Measurements from ENCODE around the gene KRTAP9-4. TPM values are rescaled to one million over a fixed set of nuclear protein-coding genes. Genes with fewer than 3 reads are reported as not detected.
"Not testable (repeated sequence)": the region's sequence is repeated elsewhere in the genome, so short reads cannot be mapped to it uniquely, and the experiment has no call there.

Gene KRTAP9-4
- not detected in 2 replicates for polyA plus RNA-seq (2011; rRNA removed)
- not detected in 2 replicates for polyA minus RNA-seq (2011; rRNA and poly(A)+ RNA removed)

DNA sequence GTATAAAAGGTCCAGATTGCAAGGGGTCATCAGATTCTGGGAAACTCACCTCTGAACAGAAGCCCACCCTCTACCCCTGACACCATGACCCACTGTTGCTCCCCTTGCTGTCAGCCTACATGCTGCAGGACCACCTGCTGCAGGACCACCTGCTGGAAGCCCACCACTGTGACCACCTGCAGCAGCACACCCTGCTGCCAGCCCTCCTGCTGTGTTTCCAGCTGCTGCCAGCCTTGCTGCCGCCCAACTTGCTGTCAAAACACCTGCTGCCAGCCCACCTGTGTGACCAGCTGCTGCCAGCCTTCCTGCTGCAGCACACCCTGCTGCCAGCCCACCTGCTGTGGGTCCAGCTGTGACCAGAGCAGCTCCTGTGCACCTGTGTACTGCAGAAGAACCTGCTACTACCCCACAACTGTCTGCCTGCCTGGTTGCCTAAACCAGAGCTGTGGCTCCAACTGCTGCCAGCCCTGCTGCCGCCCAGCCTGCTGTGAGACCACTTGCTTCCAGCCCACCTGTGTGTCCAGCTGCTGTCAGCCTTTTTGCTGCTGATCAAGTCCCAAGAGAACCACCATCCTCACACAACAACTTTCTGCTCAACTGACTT, at the start of gene KRTAP9-4:
TSS of gene KRTAP9-4 (plus strand) at position 51 of the 604 bp plus-strand sequence. CDS start at position 85, 34 bp downstream.
- POLR2A ChIA-PET; H3K36me3 ChIP-seq (ENCODE audit: control insufficient read depth, insufficient read depth, low read length); DNase-seq (ENCODE audit: low read depth); H3K27me3 ChIP-seq (ENCODE audit: control insufficient read depth, insufficient read depth, low read length); H3K4me3 ChIP-seq (ENCODE audit: low read depth, low read length): not testable (repeated sequence)
- CTCF ChIA-PET: interaction anchor here (1.0 kb wide), 1 partner anchor 14 kb away, joined by 3 read pairs; no protein-coding TSS in a partner anchor

- no peaks in the 10 kb centered on the region for H3K27me3 ChIP-seq (ENCODE audit: control insufficient read depth, insufficient read depth, low read length)
- ChIA-PET CTCF (interaction anchor here (1.1 kb wide), 1 partner anchor 110 kb away, joined by 3 read pairs; no protein-coding TSS in a partner anchor), POLR2A (interaction anchor here (0.5 kb wide), 1 partner anchor 78 kb away, joined by 3 read pairs; no protein-coding TSS in a partner anchor)
- DNase-seq (ENCODE audit: low read depth): peak; percentile 52
- no peak overlapping the region for H3K4me3 ChIP-seq (ENCODE audit: low read depth, low read length)
- no peak for TF ChIP-seq CTCF (IDR thresholded peaks at IDR 0.05; ENCODE audit: insufficient read depth, low read depth, low read length)
- H3K36me3 ChIP-seq (ENCODE audit: control insufficient read depth, insufficient read depth, low read length): no peaks in the 10 kb centered on the region
These were observed 37.5 kb upstream of the KRTAP9-4 start for GRCh38 chr17:41211845-41212466.

DNA sequence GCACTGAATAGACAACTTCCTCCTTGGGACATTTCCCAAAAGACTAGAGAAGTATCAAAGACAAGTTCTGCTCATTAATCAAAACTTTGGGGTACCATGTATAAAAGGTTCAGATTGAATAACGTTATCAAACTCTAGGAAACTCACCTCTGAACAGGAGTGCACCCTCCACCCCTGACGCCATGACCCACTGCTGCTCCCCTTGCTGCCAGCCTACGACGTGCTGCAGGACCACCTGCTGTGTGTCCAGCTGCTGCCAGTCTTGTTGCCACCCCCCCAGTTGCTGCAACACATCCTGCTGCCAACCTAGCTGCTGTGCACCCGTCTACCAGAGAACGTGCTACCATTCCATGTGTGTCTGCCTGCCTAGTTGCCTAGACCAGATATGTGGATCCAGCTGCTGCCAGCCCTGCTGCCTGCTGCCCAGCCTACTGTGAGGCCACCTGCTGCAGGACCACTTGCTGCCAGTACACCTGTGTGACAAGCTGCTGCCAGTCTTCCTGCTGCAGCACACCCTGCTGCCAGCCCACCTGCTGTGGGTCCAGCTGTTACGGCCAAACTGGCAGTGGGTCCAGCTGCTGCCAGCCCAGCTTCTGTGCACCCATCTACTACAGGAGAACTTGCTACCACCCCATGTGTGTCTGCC, 36.8 kb upstream of the KRTAP9-4 start:
- no peak for DNase-seq (ENCODE audit: low read depth)
- Histone ChIP-seq H3K36me3 (ENCODE audit: control insufficient read depth, insufficient read depth, low read length) (no peaks in the 10 kb centered on the region), H3K4me3 (ENCODE audit: low read depth, low read length) (no peak overlapping the region), H3K27me3 (ENCODE audit: control insufficient read depth, insufficient read depth, low read length) (no peaks in the 10 kb centered on the region)
- ChIA-PET CTCF (interaction anchor here (1.1 kb wide), 1 partner anchor 109 kb away, joined by 3 read pairs; no protein-coding TSS in a partner anchor), POLR2A (interaction anchor here (0.5 kb wide), 1 partner anchor 79 kb away, joined by 3 read pairs; no protein-coding TSS in a partner anchor)
- no peak for TF ChIP-seq CTCF (IDR thresholded peaks at IDR 0.05; ENCODE audit: insufficient read depth, low read depth, low read length)

DNA sequence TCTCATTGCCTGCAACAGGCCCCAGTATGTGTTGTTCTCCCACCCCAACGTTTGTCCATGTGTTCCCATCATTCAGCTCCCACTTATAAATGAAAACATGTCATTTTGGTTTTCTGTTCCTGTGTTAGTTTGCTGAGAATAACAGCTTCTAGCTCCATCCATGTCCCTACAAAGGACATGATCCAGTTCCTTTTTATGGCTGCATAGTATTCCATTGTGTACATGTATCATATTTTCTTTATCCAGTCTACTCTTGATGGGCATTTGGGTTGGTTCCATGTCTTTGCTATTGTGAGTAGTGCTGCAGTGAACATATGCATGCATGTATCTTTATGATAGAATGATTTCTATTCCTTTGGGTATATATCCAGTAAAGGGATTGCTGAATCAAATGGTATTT, 33.8 kb upstream of the KRTAP9-4 start:
- POLR2A ChIA-PET: no interaction called here
- H3K27me3 ChIP-seq (ENCODE audit: control insufficient read depth, insufficient read depth, low read length): no peaks in the 10 kb centered on the region

DNA sequence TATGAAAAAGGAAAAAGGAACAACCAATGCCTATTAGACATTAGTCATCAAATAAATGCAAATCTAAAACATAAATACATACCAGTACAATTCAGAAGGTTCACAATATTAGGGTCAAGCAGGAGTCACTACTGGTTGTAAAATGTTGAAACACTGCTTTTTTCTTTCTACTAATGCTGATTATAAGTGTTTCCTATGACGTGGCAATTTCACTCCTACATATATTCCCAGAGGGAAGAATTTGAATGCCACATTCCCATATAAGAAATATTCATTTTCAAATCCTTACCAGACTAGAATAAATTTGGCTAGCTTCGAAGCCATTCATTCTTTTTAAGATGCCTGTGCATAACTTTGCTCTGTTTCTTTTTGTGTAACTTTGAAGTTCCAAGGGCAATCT, 25.7 kb upstream of the KRTAP9-4 start:
- no peak for TF ChIP-seq CTCF (IDR thresholded peaks at IDR 0.05; ENCODE audit: insufficient read depth, low read depth, low read length)
- H3K36me3 ChIP-seq (ENCODE audit: control insufficient read depth, insufficient read depth, low read length): no peaks in the 10 kb centered on the region
- ChIA-PET CTCF (no interaction called here), POLR2A (no interaction called here)
- no peak overlapping the region for H3K4me3 ChIP-seq (ENCODE audit: low read depth, low read length)
- no peaks in the 10 kb centered on the region for H3K27me3 ChIP-seq (ENCODE audit: control insufficient read depth, insufficient read depth, low read length)
- no peak for DNase-seq (ENCODE audit: low read depth)

More for the DNA sequence above, 33.8 kb upstream of the KRTAP9-4 start:
- H3K36me3 ChIP-seq (ENCODE audit: control insufficient read depth, insufficient read depth, low read length): no peaks in the 10 kb centered on the region
- no peak overlapping the region for H3K4me3 ChIP-seq (ENCODE audit: low read depth, low read length)
- no peak for DNase-seq (ENCODE audit: low read depth)
- TF ChIP-seq CTCF (IDR thresholded peaks at IDR 0.05; ENCODE audit: insufficient read depth, low read depth, low read length): no peak
- CTCF ChIA-PET: no interaction called here
